SK-N-MC (cell line): Measurements from ENCODE around the gene ADAMTSL1.

Experiments used
- DNase-seq: peaks from one replicate; pipeline ENCODE4 v3.0.0-alpha.2; 2011; ENCODE audit warnings: low read depth, low spot score
- H3K27ac ChIP-seq: fragments of 200-600 bp; sonication (generic); 2 replicates; pipeline ENCODE4 v1.5.1; 2016; ENCODE audit warnings: mixed run types
- H3K36me3 ChIP-seq: fragments of 200-600 bp; sonication (generic); 2 replicates; pipeline ENCODE4 v1.6.1; 2017; ENCODE audit warnings: antibody characterized with exemption, low read length, mixed read lengths; ENCODE audit not compliant: insufficient read depth
- H3K4me3 ChIP-seq: fragments of 200-600 bp; sonication (generic); 2 replicates; pipeline ENCODE4 v1.5.1; 2016
- H3K9ac ChIP-seq: fragments of 200-600 bp; sonication (generic); 2 replicates; pipeline ENCODE4 v1.8.0; 2017; ENCODE audit warnings: mixed run types, mixed read lengths; ENCODE audit not compliant: insufficient read length
- H3K9me3 ChIP-seq: fragments of 200-600 bp; sonication (generic); 2 replicates; pipeline ENCODE4 v1.6.1; 2017; ENCODE audit warnings: low read depth, mild to moderate bottlenecking, antibody characterized with exemption, low read length, moderate library complexity, mixed read lengths
- EZH2 ChIP-seq: fragments of 200-600 bp; sonication (generic); IDR thresholded peaks from one replicate; pipeline ENCODE4 v1.6.1; 2017; ENCODE audit warnings: antibody characterized with exemption
- FOXP2 ChIP-seq: optimal IDR thresholded peaks from 2 replicates; pipeline ENCODE3; 2011; ENCODE audit warnings: mild to moderate bottlenecking, moderate library complexity; ENCODE audit not compliant: insufficient read depth; ENCODE audit errors: extremely low read length, control extremely low read depth
- POLR2AphosphoS5 ChIP-seq: IDR thresholded peaks from 2 replicates; pipeline ENCODE4 v1.6.1; 2012; ENCODE audit warnings: mild to moderate bottlenecking, low read depth, low read length, borderline replicate concordance

The ADAMTSL1 gene

DNA sequence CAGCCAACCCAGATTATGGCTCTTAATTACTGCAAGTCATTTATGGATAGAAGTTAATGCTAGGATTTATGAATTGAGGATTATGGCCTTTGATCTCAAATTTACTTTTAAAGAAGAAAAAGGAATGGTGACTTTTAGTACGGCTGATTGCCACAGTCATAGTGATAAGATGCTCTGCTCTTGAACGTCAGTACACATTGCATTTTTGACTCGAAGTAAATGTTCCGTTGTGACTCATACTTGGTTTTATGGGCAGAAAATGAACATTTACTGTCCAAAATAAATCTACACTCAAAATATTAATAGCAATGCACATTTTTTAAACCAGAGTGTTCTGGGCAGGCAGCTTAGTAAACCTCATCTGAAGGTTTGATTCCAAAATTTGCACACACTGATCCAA, 830 bp downstream of the ADAMTSL1 start:
- Histone ChIP-seq H3K27ac (no peak overlapping the region), H3K9ac (no peak overlapping the region), H3K36me3 (no peaks in the 10 kb centered on the region), H3K9me3 (no peaks in the 10 kb centered on the region), H3K4me3 (no peak overlapping the region)
- DNase-seq = no peak
- TF ChIP-seq POLR2AphosphoS5 = no peak
- no peak for TF ChIP-seq EZH2
- TF ChIP-seq FOXP2 = no peak

DNA sequence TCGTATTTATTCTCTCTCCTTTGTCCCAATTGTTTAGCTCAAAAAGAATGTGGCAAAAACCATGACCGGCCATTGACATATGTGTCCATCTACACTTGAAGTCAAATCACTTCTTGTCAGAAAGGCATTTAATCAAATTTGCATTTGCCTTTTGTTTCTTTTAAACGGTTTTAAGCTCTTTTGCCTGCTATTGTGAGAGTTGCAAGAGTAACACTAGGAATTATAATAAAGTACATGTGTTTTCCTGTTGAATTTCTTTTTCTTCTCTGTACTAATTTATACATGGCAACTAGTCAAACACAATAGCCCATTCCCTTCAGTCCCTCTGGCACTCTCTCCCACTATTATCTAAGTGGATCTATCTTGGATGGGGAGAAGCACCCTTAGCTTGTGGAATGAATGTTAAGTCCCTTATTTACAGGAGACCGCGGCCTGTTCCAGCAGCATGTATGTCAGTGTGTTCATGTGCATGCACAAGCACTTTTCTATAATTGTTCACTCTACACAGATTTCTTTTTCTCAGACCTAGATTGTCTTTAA, 3.2 kb downstream of the ADAMTSL1 start:
- H3K4me3 ChIP-seq = no peak overlapping the region

DNA sequence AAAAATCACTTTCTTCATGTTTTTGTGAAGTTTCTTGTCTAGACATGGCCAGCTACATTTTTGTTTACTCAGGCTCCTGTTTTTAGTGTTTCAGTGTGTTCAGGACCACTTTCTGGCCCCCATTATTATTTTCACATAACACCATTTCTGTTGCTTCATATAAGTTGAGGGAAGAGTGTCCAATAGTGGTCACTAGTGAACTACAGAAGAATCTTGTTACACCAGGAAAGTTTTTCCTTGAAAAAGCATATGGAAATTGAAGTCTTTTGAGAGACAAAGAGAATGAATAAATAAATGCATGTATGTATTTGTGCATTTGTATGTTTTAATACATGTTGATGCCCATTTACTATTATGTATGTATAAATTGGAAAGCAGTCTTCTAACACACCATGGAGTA, 3.8 kb downstream of the ADAMTSL1 start:
- no peak for DNase-seq
- H3K4me3 ChIP-seq = no peak overlapping the region
- TF ChIP-seq FOXP2 (no peak), EZH2 (no peak), POLR2AphosphoS5 (no peak)
- H3K9me3 ChIP-seq = no peaks in the 10 kb centered on the region
- no peak overlapping the region for H3K9ac ChIP-seq
- no peak overlapping the region for H3K27ac ChIP-seq
- no peaks in the 10 kb centered on the region for H3K36me3 ChIP-seq

More for the DNA sequence above, 3.2 kb downstream of the ADAMTSL1 start:
- DNase-seq = no peak
- no peaks in the 10 kb centered on the region for H3K9me3 ChIP-seq
- no peak overlapping the region for H3K9ac ChIP-seq
- TF ChIP-seq EZH2 = no peak
- TF ChIP-seq FOXP2 = no peak
- no peak for TF ChIP-seq POLR2AphosphoS5
- H3K27ac ChIP-seq = no peak overlapping the region
- H3K36me3 ChIP-seq = no peaks in the 10 kb centered on the region

DNA sequence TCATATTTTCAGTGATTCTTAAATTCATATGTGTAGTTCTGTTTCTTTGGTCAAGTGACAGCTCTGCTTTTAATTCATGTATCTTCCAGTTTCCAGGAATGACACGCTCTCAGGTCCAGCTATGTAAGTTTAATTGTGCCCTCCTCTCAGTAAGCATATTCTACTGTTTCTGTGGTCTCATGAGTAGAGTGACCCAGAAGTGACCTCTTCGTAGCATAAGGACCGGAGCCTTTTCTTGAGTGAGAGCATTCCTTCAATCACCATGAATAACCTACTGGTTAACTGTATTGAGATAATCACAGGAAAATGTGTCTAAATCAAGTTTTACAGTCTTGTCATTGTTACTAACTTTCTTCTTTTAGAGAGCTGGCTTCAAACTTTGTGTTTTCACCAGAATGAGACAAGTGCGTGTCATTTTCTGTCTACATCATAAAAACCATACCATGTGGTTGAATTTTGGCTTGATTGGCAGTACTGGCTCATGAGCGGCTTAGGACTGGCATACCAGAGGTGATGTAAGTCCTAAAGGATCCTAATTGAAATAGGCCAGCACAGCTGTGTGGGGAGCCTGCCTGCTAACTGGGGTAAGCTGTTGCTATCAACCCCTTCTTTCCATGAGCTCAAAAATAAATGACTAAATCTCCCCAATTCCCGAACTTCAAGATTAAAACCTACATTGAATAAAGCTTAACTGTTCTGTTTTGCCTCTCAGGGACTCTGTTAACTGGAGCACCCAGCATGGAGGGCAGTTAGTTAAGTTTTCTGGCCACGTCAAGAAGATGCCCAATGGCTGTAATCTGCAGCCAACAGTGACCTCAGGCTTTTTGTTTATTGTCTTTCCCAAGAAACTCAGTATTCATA, 4.8 kb downstream of the ADAMTSL1 start:
- no peak overlapping the region for H3K4me3 ChIP-seq
- no peak overlapping the region for H3K27ac ChIP-seq
- no peaks in the 10 kb centered on the region for H3K36me3 ChIP-seq
- no peak for DNase-seq
- no peak overlapping the region for H3K9ac ChIP-seq
- no peak for TF ChIP-seq POLR2AphosphoS5
- TF ChIP-seq EZH2 = no peak
- no peak for TF ChIP-seq FOXP2
- no peaks in the 10 kb centered on the region for H3K9me3 ChIP-seq

DNA sequence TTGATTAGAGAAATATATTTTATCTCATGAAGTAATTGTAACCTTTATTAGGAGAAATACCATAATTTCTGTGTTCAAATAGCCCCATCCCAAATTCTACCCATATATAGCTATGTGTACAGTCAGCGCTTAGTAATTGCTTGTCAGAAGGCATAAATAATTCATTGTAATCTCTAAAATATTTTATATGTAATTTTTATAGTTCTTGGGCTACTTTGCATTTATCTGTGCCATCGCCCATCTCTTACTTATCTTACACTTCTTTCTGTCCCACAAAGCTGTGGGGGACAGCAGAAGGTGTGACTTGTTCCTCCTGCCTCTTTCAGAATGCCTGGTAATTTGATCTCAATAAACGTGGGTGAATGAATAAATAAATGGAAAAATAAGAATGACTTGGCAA, 5.5 kb downstream of the ADAMTSL1 start:
- Histone ChIP-seq H3K4me3 (no peak overlapping the region), H3K9ac (no peak overlapping the region), H3K9me3 (no peaks in the 10 kb centered on the region), H3K36me3 (no peaks in the 10 kb centered on the region), H3K27ac (no peak overlapping the region)
- no peak for TF ChIP-seq FOXP2
- DNase-seq = no peak

DNA sequence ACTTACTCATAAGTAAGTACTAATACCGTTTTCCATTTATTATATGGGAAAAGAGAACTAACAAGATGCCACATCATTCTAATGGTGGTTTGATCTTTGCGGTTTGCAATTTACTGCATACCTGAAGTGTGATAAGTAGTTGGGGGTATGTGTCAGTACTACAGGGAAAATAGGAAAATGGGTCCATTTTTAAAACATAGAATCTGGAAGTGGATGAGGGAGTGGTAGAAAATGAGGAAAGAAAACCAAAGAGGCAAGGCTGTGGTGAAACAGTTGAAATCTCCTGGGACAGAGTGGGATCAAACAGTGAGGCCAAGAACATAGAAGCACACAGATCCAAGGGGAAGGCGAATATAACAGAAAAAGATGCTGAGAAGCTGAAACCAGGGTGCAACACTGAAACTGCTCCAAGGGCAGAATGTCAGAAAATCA, 6.7 kb downstream of the ADAMTSL1 start:
- DNase-seq = no peak
- no peak overlapping the region for H3K27ac ChIP-seq
- H3K9me3 ChIP-seq = no peaks in the 10 kb centered on the region
- H3K9ac ChIP-seq = no peak overlapping the region
- TF ChIP-seq EZH2 (no peak), POLR2AphosphoS5 (no peak), FOXP2 (no peak)
- H3K4me3 ChIP-seq = no peak overlapping the region
- H3K36me3 ChIP-seq = no peaks in the 10 kb centered on the region

DNA sequence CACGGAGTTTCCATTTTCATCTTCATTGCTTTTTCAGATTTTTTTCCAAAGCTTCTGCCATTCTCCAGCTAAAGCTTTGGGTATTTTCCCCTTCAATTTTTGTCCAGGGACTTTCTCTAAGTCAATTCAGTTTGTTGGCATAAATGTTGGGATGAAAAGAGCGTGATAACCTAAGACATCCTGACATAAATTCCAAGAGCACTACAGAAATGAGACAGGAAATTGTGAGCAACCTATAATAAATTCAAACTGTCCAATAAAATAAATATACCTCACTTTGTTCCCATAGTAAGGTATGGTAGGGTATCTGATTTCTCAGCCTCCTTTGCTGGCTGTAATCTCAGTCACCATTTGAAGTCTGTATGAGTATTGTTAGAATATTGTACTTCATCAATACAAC, 8.4 kb downstream of the ADAMTSL1 start:
- Histone ChIP-seq H3K9me3 (no peaks in the 10 kb centered on the region), H3K36me3 (no peaks in the 10 kb centered on the region), H3K9ac (no peak overlapping the region), H3K4me3 (no peak overlapping the region), H3K27ac (no peak overlapping the region)
- no peak for DNase-seq
- TF ChIP-seq EZH2 (no peak), POLR2AphosphoS5 (no peak)

DNA sequence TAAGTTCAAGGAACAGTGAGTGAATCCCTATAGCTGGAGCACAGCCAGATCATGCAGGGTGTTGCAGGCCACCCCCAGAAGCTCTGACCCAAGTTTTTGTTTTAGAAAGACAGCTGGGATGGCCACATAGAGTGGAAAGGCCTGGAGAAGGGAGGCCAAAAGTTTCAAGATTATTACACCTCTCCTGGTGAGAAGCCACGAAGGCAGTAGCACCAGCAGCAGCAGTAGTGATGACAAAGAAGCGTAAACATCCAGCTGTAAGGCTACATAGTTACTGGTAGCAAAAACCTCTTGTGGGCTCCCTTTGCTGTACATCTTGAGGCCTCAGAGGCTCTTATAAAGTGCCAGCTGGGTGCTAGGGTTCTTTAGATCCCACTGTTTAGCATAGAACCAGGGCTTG, 11.8 kb downstream of the ADAMTSL1 start:
- Histone ChIP-seq H3K4me3 (no peak overlapping the region), H3K9ac (no peak overlapping the region), H3K27ac (no peak overlapping the region), H3K36me3 (no peaks in the 10 kb centered on the region), H3K9me3 (no peaks in the 10 kb centered on the region)
- no peak for DNase-seq
- TF ChIP-seq POLR2AphosphoS5 (no peak), FOXP2 (no peak), EZH2 (no peak)

DNA sequence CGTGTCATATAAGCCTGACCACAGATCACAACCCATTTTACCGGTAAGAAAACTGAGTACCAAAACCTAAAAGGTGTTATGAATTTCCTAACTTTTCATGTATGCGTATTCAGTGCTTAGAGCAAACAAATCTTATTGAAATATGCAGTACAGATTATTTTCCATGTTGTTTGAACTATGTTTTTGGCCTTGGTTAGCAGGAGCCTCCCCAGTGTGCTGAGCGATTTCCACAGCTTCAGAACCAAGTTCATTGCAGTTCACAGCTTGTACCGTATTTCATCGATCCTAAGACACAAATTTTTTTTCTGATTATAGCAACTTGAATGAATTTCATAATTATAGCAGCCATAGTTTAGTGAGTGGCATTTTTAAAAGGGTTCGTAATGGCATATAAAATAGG, 13.7 kb downstream of the ADAMTSL1 start:
- Histone ChIP-seq H3K9ac (no peak overlapping the region), H3K36me3 (no peaks in the 10 kb centered on the region), H3K4me3 (no peak overlapping the region), H3K9me3 (no peaks in the 10 kb centered on the region), H3K27ac (no peak overlapping the region)
- no peak for DNase-seq
- TF ChIP-seq POLR2AphosphoS5 (no peak), EZH2 (no peak), FOXP2 (no peak)
